Duodenal mucosa (tissue), 2 donors: ENCODE results near the gene NRL.
"Not testable (repeated sequence)": the region's sequence is repeated elsewhere in the genome, so short reads cannot be mapped to it uniquely, and the experiment has no call there.

Experiments
- H3K27ac ChIP-seq: one replicate; pipeline ENCODE4 v1.7.0; 2013; ENCODE audit warnings: low read depth, low read length
- H3K27me3 ChIP-seq, 2 donors: one replicate each; pipeline ENCODE4 v1.7.0; 2013; ENCODE audit warnings: low read length in 2 of 2, control low read depth in 1 of 2; ENCODE audit not compliant: insufficient read depth in 2 of 2, control insufficient read depth in 1 of 2
- H3K36me3 ChIP-seq, 2 donors: one replicate each; pipeline ENCODE4 v1.7.0; 2013; ENCODE audit warnings: low read length in 2 of 2, control low read depth in 1 of 2; ENCODE audit not compliant: insufficient read depth in 2 of 2, control insufficient read depth in 1 of 2
- H3K4me1 ChIP-seq, 2 donors: one replicate each; pipeline ENCODE4 v1.7.0; 2013; ENCODE audit warnings: low read length in 2 of 2, control low read depth in 1 of 2; ENCODE audit not compliant: insufficient read depth in 2 of 2, control insufficient read depth in 1 of 2
- H3K4me3 ChIP-seq, 2 donors: one replicate each; pipeline ENCODE4 v1.7.0; 2013; ENCODE audit warnings: low read length in 2 of 2, low read depth in 1 of 2
- H3K9ac ChIP-seq, 2 donors: one replicate each; pipeline ENCODE4 v1.7.0; 2013; ENCODE audit warnings: low read length in 2 of 2, low read depth in 1 of 2
- H3K9me3 ChIP-seq, 2 donors: one replicate each; pipeline ENCODE4 v1.7.0; 2013; ENCODE audit warnings: low read length in 2 of 2, control low read depth in 1 of 2; ENCODE audit not compliant: control insufficient read depth in 1 of 2

The NRL gene

DNA sequence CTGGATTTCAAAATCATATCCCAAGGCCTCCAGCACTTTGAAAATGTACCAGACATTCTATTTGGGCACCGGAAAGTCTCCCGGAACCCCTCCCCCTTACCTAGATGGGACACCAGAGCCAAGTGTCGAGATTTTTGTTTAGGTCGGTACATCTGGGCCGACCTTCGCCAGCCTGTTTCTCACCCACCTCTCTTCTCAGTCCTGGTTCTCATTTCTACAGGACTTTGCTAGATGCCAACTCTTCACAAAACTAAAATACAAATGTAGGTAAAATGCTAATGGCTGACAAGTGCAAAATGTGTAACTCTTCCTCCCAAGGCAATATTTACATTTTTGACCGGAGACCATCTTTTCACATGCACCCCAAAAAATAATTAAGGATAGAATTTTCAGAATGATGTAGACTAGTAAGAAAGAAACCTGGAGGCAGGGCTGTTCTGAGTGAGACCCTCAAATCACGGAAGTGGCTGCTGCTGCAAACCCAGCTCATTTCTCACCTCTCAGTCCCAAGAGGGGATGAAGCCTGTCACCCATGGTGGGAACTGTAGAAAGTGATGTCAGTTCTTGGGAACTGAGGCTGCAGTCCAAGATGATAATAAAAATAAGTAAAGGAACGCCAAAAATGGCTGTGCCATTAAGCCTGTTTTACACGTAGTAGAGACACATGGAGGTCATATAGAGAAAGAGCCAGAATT is 77.6 kb downstream of the NRL start:
- not testable (repeated sequence) for H3K4me1 ChIP-seq, H3K27me3 ChIP-seq, H3K9me3 ChIP-seq, H3K36me3 ChIP-seq
- Histone ChIP-seq H3K9ac (peak overlapping the region in 1 of 2 donors; percentile 78), H3K27ac (peak overlapping the region; percentile 92), H3K4me3 (peak overlapping the region; percentile 82 to 88)

DNA sequence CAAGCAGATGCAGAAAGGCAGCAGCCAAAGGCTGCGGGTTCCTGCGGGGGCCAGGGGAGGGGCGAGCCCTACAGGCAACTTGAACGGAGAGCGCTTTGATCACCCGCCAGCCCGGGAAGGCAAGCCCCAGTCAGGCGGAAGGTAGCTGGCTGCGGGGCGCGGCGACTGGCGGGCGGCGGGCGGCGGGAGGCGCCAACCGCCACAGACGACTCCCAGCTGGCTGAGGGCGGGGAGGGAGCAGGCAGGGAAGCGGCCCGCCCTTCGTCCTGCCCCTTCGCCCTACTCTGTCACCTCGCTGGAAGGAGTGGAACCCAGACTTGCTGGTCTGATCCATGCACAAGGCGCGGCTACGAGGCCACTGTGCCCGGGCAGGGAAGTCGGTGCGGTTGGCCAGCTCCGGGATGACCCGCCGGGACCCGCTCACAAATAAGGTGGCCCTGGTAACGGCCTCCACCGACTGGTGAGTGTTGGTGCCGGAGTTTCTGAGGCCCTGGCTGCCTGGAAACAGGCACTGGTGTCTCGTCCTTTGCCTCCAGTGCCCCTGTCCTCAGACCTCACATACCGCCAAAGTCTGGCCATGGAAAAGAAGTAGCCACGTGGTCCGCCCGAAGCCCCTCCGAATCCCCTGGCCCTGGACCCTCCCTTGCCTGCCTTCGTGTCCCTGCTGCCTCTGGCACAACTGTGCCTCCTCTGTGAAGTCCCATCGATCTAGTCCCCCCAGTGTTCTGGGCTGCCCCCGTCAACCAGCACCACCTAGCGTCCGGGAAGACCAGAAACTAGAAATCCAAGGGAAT is 78.4 kb downstream of the NRL start:
- Histone ChIP-seq H3K4me1 (peaks cover 0 to 3% of the 10 kb centered on the region in 2 donors), H3K36me3 (no peaks in the 10 kb centered on the region), H3K9ac (peak overlapping the region; percentile 78), H3K27me3 (no peaks in the 10 kb centered on the region), H3K27ac (peak overlapping the region; percentile 92), H3K9me3 (no peaks in the 10 kb centered on the region), H3K4me3 (peak overlapping the region; percentile 82 to 88)

DNA sequence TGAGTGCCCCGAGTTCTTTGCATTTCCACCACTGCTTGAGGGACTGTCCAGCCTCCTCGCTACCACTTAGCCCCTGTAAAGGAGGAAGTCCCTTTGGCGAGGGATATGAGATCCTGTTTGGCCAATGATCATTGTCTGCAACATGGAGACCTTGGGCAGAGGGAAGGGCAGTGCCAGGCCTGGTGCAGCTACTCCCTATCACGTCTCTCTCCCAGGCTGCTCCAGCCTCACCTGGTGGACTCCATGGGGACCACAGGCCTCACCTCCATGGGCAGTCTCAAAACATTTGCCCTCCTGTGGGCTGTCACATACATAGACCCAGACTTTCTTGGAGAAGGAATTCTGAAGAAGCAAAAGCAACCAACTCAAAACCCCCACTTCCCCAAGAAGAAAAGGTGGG is 79.0 kb downstream of the NRL start:
- H3K9me3 ChIP-seq, H3K27me3 ChIP-seq, H3K36me3 ChIP-seq, H3K9ac ChIP-seq, H3K27ac ChIP-seq, H3K4me1 ChIP-seq: not testable (repeated sequence)
- H3K4me3 ChIP-seq = peak overlapping the region in 1 of 2 donors; percentile 88

DNA sequence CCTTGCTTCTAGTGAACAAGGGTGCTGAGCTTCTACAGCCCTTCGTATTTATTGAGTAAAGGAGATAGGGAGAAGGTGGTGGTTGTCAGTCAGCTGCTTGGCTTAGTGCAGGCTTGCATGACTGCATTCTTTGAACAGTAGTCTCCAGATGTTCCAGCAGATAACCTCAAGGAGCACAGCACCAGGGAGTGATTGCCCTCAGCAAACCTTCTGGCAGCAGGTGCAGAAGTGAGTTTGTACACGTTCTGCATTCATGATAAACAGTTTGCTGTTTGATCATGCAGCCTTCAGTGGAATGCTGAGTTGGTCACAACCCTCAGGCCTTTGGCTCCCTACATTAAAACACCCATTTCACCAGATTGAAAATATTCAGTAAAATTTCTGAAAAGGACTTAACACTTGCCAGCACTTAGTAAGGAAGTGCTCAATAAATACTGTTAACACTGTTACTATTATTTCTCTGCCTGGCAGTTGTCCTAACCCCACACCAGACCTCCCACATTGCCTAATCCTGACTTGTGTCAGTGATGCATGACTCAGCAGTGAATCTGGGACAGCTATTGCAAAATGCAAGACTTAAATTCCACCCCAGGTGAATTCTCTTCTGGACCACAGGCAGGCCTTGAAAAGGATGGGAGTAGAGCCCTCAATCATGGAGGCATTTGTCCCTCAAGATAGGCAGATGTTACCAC is 81.9 kb downstream of the NRL start:
- H3K9ac ChIP-seq = no peak overlapping the region
- no peak overlapping the region for H3K4me3 ChIP-seq
- H3K9me3 ChIP-seq = no peaks in the 10 kb centered on the region
- H3K4me1 ChIP-seq = peaks cover 0 to 3% of the 10 kb centered on the region in 2 donors
- no peaks in the 10 kb centered on the region for H3K36me3 ChIP-seq
- no peaks in the 10 kb centered on the region for H3K27me3 ChIP-seq
- H3K27ac ChIP-seq = no peak overlapping the region

DNA sequence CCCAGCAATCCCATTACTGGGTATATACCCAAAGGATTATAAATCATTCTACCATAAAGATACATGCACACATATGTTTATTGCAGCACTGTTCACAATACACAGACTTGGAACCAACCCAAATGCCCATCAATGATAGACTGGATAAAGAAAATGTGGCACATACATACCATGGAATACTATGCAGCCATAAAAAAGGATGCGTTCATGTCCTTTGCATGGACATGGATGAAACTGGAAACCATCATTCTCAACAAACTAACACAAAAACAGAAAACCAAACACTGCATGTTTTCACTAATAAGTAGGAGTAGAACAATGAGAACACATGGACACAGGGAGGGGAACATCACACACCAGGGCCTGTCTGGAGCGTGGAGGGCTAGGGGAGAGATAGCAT is 83.4 kb downstream of the NRL start:
- not testable (repeated sequence) for H3K36me3 ChIP-seq, H3K4me3 ChIP-seq, H3K4me1 ChIP-seq, H3K9me3 ChIP-seq, H3K27ac ChIP-seq, H3K9ac ChIP-seq, H3K27me3 ChIP-seq

DNA sequence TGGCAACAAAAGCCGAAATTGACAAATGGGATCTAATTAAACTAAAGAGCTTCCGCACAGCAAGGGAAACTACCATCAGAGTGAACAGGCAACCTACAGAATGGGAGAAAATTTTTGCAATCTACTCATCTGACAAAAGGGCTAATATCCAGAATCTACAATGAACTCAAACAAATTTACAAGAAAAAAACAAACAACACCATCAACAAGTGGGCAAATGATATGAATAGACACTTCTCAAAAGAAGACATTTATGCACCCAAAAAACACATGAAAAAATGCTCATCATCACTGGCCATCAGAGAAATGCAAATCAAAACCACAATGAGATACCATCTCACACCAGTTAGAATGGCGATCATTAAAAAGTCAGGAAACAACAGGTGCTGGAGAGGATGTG is 85.1 kb downstream of the NRL start:
- not testable (repeated sequence) for H3K9me3 ChIP-seq, H3K36me3 ChIP-seq, H3K4me1 ChIP-seq, H3K9ac ChIP-seq, H3K27ac ChIP-seq, H3K27me3 ChIP-seq, H3K4me3 ChIP-seq
